ENCODE results near the gene SERPING1.

The SERPING1 gene

DNA sequence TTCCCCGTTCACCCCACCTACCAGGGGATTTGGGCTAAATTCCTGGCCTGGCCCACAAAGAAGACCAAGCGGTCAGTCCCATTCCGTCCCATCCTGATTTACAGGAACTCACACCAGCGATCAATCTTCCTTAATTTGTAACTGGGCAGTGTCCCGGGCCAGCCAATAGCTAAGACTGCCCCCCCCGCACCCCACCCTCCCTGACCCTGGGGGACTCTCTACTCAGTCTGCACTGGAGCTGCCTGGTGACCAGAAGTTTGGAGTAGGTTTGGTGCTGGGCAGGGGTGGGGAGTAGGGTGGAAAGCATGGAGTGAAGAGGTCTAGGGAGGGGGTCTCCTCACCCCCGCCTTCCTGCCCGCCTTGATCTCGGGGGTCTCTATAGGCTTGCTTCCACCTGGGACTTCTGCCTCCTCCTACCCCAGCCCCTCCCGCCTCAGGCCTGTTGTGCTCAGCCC lies at the start of gene SERPING1:
SERPING1 (plus strand) TSS at position 225 of the 455 bp plus-strand sequence. CDS start 586 bp downstream, outside the sequence.
- no peaks in the 10 kb centered on the region; the same call in 1 of the 2 replicates for H3K27me3 ChIP-seq (replicated peaks; ENCODE audit: control insufficient read depth, insufficient read depth, low read length)
- no peaks in the 10 kb centered on the region for H3K36me3 ChIP-seq (ENCODE audit: control insufficient read depth, insufficient read depth, low read length)
- H3K4me3 ChIP-seq (replicated peaks; ENCODE audit: low read depth, low read length) = no peak within 1 kb of the TSS
- no peak for DNase-seq (ENCODE audit: extremely low read depth, insufficient read length)
- TF ChIP-seq, protein P1, sequence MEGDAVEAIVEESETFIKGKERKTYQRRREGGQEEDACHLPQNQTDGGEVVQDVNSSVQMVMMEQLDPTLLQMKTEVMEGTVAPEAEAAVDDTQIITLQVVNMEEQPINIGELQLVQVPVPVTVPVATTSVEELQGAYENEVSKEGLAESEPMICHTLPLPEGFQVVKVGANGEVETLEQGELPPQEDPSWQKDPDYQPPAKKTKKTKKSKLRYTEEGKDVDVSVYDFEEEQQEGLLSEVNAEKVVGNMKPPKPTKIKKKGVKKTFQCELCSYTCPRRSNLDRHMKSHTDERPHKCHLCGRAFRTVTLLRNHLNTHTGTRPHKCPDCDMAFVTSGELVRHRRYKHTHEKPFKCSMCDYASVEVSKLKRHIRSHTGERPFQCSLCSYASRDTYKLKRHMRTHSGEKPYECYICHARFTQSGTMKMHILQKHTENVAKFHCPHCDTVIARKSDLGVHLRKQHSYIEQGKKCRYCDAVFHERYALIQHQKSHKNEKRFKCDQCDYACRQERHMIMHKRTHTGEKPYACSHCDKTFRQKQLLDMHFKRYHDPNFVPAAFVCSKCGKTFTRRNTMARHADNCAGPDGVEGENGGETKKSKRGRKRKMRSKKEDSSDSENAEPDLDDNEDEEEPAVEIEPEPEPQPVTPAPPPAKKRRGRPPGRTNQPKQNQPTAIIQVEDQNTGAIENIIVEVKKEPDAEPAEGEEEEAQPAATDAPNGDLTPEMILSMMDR (IDR thresholded peaks at IDR 0.05; ENCODE audit: insufficient read depth, low read length, poor library complexity, severe bottlenecking) = no peak

GRCh38 chr11:57547854-57548377 lies 49.6 kb upstream of the SERPING1 start:
- no peak for DNase-seq (ENCODE audit: extremely low read depth, insufficient read length)
- Histone ChIP-seq H3K27me3 (replicated peaks; ENCODE audit: control insufficient read depth, insufficient read depth, low read length) (no peaks in the 10 kb centered on the region), H3K4me3 (replicated peaks; ENCODE audit: low read depth, low read length) (no peak overlapping the region), H3K36me3 (ENCODE audit: control insufficient read depth, insufficient read depth, low read length) (peaks cover 13% of the 10 kb centered on the region)
- TF ChIP-seq, protein P1 (IDR thresholded peaks at IDR 0.05; ENCODE audit: insufficient read depth, low read length, poor library complexity, severe bottlenecking) = no peak

GRCh38 chr11:57549983-57550382 lies 47.5 kb upstream of the SERPING1 start:
- H3K4me3 ChIP-seq (replicated peaks; ENCODE audit: low read depth, low read length) = no peak overlapping the region
- H3K36me3 ChIP-seq (ENCODE audit: control insufficient read depth, insufficient read depth, low read length) = peaks cover 21% of the 10 kb centered on the region
- H3K27me3 ChIP-seq (replicated peaks; ENCODE audit: control insufficient read depth, insufficient read depth, low read length) = no peaks in the 10 kb centered on the region
- TF ChIP-seq, protein P1 (IDR thresholded peaks at IDR 0.05; ENCODE audit: insufficient read depth, low read length, poor library complexity, severe bottlenecking) = no peak
- no peak for DNase-seq (ENCODE audit: extremely low read depth, insufficient read length)

- Histone ChIP-seq H3K27me3 (replicated peaks; ENCODE audit: control insufficient read depth, insufficient read depth, low read length) (no peaks in the 10 kb centered on the region), H3K4me3 (replicated peaks; ENCODE audit: low read depth, low read length) (no peak overlapping the region), H3K36me3 (ENCODE audit: control insufficient read depth, insufficient read depth, low read length) (peaks cover 24% of the 10 kb centered on the region)
- TF ChIP-seq, protein P1 (IDR thresholded peaks at IDR 0.05; ENCODE audit: insufficient read depth, low read length, poor library complexity, severe bottlenecking) = no peak
- no peak for DNase-seq (ENCODE audit: extremely low read depth, insufficient read length)
Observed at GRCh38 chr11:57551941-57552340, 45.5 kb upstream of the SERPING1 start.

- no peaks in the 10 kb centered on the region for H3K27me3 ChIP-seq (replicated peaks; ENCODE audit: control insufficient read depth, insufficient read depth, low read length)
- TF ChIP-seq, protein P1 (IDR thresholded peaks at IDR 0.05; ENCODE audit: insufficient read depth, low read length, poor library complexity, severe bottlenecking) = no peak
- DNase-seq (ENCODE audit: extremely low read depth, insufficient read length) = no peak
- peaks cover 24% of the 10 kb centered on the region for H3K36me3 ChIP-seq (ENCODE audit: control insufficient read depth, insufficient read depth, low read length)
- no peak overlapping the region for H3K4me3 ChIP-seq (replicated peaks; ENCODE audit: low read depth, low read length)
Observed at GRCh38 chr11:57552479-57552878, 45.0 kb upstream of the SERPING1 start.

DNA sequence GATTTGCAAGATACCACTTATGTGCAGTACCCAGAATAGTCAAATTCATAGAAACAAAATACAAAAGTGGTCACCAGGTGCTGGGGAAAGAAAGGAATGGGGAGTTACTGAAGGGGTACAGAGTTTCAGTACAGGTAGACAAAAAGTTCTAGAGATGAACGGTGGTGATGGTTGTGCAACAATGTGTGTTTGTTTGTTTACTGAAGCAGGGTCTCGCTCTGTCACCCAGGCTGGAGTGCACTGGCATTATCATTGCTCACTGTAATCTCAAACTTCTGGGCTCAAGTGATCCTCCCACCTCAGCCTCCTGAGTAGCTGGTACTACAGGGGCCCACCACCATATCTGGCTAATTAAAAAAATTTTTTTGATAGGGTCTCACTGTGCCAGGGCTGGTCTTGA lies 42.1 kb upstream of the SERPING1 start:
- peaks cover 24% of the 10 kb centered on the region for H3K36me3 ChIP-seq (ENCODE audit: control insufficient read depth, insufficient read depth, low read length)
- H3K27me3 ChIP-seq (replicated peaks; ENCODE audit: control insufficient read depth, insufficient read depth, low read length) = no peaks in the 10 kb centered on the region
- TF ChIP-seq, protein P1 (IDR thresholded peaks at IDR 0.05; ENCODE audit: insufficient read depth, low read length, poor library complexity, severe bottlenecking) = no peak
- H3K4me3 ChIP-seq (replicated peaks; ENCODE audit: low read depth, low read length) = no peak overlapping the region
- DNase-seq (ENCODE audit: extremely low read depth, insufficient read length) = no peak
